Right ventricle myocardium inferior (tissue), 1 donor: ENCODE results near the gene ADGB. TPM values are rescaled to one million over a fixed set of nuclear protein-coding genes. Genes with fewer than 3 reads are reported as not detected.
"Not testable (repeated sequence)": the region's sequence is repeated elsewhere in the genome, so short reads cannot be mapped to it uniquely, and the experiment has no call there.

Experiments used
- ATAC-seq: fragments of 200-7000 bp; cut with Tn5 transposase; one replicate; pipeline ENCODE4 v1.9.1; 2020; ENCODE audit warnings: mild to moderate bottlenecking, moderate library complexity
- DNase-seq: peaks from one replicate; pipeline ENCODE4 v3.0.0; 2021; ENCODE audit errors: missing footprints
- intact Hi-C: fragments of 100-400 bp; cut with DNase I; formaldehyde crosslinking; loops from one replicate; pipeline ENCODE4 v1.11.0; 2022
- total RNA-seq: library from RNA; stranded (reverse); fragmentation: NEBNext Ultra II Directional; extraction: Animal tissue kit (Norgen Biotek cat#: 25700); gene quantifications from one replicate; pipeline ENCODE4 v1.2.1, GENCODE V29; 2021
- donor health status: DM: no; HTN: yes; CAD: no; lungs with severe emphysema.

ADGB gene
- total RNA-seq, 1 donor from 2014 or later, result not detected

DNA sequence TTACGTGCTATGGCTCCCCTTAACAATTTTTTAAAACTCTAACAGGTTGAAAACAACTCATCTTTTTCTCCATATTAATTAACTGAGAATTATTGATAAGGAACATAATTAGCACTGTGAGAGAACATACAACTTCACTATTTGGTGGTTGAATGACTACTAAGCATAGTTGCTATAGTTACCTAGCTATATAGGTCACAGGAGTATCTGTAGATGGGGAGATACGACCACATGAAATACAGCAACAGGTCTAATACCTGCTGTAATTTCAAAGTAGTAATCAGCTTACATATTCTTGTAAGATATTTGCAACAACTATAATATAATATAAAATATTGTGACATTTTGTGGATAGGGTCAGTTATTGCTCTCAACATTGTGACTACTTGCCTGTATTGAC lies 102.9 kb downstream of the ADGB start:
- intact Hi-C loops, result no loop called here
- ATAC-seq (no peak), DNase-seq (no peak)

DNA sequence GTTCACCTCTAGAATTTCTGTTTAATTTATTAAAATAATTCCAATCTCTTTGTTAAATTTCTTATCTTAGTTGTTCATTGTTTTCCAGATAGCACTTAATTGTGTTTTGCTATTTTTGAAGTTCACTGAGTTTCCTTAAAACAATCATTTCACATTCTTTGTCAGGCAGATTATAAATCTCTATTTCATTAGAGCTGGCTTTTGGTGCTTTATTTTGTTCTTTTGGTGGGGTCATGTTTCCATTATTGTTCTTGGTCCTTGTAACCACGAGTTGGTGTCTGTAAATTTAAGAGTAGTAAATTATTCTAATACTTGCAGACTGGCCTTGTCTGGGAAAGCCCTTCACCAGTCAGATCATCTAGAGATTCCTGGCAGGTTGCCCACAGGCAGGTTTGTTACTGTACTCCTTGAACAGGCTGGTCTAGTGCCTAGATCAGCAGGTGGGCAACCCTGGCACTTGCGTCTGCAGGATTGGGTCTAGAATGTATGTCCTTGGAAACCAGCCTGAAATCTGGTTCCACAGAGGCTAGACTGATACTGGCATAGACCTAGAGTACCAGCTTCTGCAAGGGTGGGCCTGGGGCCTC lies 110.4 kb downstream of the ADGB start:
- intact Hi-C loops, result no loop called here
- DNase-seq (no peak), ATAC-seq (no peak)

DNA sequence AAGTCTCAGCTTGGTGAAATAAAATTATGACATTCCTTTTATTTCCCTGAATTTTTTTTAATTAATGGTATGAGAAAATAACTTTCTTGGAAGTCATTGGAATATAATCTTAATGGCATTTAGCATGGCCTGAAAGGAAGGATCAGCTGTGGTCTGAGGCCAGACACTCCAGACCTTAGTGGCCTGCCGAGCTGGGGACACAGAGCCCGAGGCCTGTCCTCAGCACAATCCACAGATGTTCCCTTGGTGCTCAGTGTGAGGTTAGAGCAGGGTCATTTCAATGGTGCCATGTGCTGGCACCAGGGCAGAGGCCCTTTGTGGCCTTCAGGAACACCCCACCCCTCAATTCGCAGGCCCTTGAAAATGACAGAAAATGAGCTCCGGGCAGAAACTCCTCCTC lies 120.6 kb downstream of the ADGB start:
- intact Hi-C loops, result no loop called here
- DNase-seq (no peak), ATAC-seq (no peak)

DNA sequence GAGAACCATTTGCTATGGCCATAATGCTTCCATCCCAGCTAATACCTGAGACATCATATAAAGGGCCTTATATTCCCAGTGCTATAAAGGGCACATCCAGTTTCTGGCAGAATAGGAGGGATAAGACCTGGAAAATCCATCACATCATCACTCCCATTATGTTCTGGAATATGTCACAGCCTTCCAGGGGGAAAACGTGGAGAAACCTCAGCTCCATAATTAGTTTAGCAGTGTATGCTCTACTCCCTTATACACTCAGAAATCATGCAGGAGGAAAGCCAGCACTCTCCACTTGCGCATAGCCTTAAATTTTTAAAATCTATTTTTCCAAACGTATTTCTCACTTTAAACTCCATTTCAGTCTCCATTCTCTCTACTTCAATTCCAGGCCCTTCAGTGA lies 140.9 kb downstream of the ADGB start:
- ATAC-seq (no peak), DNase-seq (no peak)
- intact Hi-C loops, result no loop called here

DNA sequence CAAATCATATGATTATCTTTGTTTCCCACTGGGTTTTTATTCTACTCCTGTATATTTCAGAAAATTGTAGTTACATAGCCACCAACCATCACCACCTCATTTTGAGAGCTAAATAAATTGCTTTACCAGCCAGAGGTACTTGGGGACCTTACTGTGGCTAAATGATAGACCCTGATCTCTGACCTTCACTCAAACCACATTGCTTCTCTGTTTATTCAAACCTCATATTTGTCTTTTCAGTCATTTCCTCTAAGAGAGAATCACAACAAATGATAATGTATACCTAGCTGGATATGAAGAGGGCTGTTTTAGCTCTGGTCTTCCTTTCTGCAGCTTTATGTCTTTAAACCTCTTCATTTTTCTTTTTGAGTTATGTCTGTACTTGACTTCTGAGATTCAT lies 142.8 kb downstream of the ADGB start:
- no peak for DNase-seq
- intact Hi-C loops, result no loop called here
- no peak for ATAC-seq

DNA sequence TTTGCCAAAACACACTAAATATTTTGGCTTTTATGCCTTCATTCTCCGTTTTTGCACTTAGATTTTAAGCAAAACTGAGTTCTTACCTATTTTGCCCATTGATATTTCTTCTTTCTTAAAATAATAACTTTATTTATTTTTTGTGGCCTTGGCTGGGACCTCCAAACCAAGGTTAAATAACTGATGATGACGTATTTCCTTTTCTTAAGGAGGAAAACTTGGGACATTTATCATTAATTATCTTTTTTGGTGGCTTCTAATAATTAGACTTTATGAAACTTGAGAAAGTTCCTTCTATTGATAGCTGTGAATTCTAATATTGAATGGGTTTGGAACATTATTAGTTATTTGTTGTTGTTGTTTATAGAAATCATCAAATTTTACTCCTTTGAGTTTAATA lies 154.5 kb downstream of the ADGB start:
- ATAC-seq (no peak), DNase-seq (no peak)
- intact Hi-C loops, result no loop called here

DNA sequence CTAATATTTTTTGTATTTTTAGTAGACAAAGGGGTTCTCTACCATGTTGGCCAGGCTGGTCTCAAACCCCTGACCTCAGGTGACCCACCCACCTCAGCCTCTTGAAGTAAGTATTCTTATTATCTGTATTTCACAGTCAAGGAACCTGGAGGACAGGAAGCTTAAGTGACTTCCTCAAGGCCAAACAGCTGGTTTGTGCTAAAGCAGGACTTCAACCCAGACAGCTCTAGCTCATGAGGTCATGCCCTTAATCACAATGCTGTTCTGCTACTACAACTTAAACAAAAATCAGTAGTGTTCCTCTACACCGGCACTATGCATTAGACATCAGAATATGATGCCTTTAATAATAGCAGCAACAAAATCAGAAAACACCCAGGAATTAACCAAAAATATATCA lies 168.9 kb downstream of the ADGB start:
- intact Hi-C loops, result no loop called here
- ATAC-seq, result no peak
- DNase-seq, result no peak

DNA sequence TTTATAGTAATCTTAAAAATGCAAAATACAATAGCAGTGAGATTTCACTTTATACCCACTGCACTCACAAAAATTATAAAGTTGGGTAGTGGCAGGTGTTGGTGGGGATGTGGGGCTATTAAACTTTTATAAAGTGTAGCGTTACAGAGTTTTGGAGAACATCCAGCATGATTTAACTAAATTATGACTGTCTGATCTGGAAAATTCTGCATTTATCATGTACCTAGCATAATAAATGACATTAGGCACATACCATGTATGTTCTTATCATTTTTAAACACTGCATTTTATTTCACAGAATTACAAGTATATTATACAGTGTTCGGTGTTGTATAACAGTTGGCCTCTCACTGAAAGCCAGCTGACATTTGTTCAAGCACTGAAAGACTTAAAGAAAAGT lies 169.9 kb downstream of the ADGB start:
- ATAC-seq (no peak), DNase-seq (no peak)
- intact Hi-C loops, result no loop called here

DNA sequence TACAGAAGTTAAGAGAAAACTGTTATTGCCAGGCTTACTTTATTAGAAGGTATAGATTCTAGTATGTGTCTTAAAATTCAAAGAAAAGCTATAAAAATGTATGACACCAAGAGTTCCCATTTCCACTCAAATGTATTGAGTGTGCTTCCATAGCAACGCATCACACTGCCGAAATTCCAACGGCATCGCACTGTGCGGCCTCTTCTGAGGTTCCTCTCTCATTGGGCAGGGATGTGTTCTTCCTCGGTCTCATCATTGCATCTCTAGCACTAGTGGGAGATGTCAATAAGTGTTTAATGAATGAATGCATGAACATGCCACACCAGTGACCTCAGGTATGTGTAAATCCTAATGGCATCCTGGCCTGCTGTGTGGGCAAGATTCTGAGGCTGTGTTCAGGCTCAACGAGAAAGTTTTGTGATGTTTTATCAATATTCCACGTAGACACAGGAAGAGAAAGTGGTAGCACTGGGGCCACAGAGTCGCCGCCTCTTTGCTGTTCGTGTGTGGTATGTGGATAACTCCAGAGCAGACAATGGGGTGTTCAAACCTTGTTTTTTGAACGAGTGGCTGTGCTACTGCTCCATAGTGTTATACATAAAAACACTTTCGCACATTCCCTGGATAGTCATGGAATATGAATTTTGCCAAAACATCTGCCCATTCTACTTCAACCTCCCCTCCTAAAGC lies 171.6 kb downstream of the ADGB start:
- peak; percentile 65 for ATAC-seq
- peak; percentile 67 for DNase-seq
- intact Hi-C loops, result loop anchor here (5.0 kb wide), 1 partner anchor 228 kb away; the partner anchor contains the start of gene RAB32

DNA sequence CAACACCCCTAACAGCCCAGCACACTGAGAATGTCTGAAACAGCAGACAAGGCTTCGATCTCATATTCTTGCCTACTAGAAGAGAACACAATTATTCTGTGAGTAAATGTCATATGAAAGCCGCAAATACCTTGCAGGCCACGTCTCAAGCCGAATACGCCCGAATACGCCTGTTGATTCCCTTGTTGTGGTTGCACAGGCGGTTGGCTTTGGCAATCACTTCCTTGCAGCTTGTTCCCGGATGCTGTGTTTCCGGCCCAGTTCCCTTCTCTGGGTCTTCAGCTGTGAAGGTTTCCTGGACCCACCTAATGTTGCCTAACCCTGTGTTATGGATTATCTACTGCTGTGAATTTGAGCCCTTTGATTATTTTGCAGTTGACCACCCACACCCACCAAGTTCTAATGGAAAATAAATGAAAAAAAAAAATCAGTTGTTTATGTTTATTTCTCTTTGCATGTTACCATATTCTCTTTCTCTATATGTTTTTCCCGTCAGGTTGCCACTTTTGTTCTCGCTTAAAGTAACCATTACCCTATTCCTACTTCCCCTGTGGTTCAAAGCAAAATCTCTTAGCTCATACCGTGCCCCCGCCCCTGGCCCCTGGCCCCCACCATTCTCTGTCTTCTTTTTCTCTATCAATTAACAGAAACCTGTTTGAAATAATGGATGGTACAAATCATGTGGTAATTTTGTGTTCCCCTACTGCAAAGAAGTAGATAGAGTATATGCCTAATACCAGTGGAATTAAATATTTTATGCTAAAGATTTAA lies 172.4 kb downstream of the ADGB start:
- ATAC-seq, result peak; percentile 79
- peak; percentile 84 for DNase-seq
- intact Hi-C loops, result loop anchor here (5.0 kb wide), 1 partner anchor 229 kb away; the partner anchor contains the start of gene RAB32

DNA sequence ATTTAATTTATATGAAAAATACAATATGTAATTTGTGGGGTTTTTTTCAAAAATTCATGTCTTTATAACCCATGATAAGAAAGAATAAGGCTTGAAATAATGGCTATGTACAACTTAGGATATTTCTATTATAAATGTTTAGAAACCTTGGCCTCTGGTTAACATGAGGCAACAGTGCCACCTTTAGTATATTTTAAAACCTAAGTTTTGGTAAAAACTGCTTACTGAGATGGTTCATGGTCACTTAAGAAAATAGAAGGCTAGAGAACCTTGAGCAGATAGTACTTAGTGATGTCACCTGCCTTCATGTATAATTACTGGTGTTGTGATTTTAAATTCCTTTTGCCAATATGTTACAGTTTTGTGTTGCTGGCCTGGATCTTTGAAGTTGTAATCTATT lies 176.4 kb downstream of the ADGB start:
- no peak for ATAC-seq
- no peak for DNase-seq
- intact Hi-C loops, result no loop called here

DNA sequence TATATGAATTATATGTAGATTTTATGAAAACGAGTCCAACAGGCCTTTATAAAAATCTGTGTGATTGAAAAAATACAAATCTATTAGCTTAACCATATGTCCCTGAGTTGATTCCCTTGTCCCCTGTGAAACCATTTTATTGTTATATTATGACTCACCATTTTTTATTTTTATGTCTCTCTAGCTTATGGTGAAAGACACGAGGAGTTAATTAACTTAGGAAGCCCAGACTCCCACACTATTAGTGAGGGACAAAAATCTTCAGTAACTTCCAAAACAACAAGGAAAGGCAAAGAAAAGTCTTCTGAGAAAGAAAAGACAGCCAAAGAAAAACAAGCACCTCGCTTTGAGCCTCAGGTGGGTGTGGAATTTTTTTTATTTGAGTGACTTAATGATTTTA lies 183.1 kb downstream of the ADGB start:
- no peak for ATAC-seq
- intact Hi-C loops, result no loop called here
- no peak for DNase-seq

DNA sequence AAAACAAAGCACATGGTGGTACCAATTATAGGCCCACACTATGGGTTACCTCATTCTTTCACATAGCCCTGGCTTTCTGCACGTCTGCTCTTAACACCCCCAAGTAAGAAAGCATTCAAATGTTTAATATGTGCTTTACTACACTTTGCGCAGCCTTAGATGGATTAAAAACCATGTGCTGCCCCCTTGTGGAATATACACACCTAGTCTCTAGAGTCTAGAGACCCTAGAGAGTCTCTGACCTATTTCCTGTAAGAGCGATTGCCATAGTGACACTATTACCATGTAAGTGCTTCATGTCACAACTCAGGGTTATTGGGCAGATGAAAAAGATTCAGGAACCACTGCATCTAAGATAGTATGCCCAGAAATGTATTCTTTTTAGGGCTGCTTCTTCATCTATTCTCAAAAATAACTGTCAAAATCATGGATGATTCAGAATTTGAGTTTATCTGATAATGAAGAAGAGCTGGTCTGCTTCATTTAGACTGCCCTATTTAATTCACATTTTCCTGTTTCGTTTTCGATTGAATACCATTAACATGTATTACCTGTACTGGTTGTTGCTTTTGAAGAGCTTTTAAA lies 186.3 kb downstream of the ADGB start:
- intact Hi-C loops, result no loop called here
- DNase-seq (no peak), ATAC-seq (no peak)

DNA sequence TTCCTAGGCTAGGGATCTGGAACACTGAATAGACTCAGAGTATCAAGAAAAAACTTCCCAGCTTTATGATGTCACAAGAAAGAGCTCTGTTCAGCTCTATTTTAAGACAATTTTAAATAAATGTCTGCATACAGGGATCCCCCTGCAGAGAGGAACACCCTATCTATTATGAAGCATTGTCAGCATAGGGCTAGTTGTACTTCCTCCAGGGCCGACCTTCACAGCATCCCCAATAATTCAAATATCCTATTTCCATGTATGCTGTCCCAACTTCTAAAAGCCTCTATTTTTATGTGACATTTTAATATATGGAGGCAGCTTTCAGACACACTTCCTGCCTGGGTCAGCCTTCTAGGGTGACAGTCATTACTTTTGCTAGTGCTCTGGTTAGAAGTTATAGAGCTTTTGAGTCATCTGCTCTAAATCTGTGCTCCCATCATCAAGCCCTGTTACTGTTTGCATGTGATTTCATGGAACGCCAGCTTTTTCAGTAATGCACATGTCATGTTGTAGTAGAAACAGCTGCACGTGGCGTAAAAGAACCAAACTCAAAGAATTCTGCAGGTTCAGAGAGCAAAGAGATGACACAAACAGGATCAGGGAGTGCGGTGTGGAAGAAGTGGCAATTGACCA lies 189.2 kb downstream of the ADGB start:
- DNase-seq (no peak), ATAC-seq (no peak)
- intact Hi-C loops, result no loop called here

DNA sequence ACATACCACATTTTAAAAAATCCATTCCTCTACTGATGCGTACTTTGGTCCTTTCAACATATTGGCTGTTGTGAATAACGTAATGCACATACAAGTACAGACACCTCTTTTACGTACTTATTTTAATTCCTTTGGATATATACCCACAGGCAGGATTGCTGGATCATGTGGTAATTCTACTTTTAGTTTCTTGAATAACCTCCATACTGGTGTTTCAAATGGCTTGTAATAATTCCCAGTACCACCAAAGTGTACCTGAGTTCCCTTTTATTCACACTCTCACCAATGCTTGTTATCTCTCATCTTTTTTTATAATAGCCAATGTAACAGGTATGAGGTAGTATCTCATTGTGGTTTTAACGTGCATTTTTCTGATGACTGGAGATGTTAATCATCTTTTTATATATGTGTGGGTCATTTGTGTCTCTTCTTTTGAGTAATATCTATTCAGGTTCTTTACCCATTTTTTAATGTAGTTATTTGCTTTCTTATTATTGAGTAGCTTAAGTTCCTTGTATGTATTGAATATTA lies 191.9 kb downstream of the ADGB start:
- ATAC-seq (no peak), DNase-seq (no peak)
- intact Hi-C loops, result no loop called here

DNA sequence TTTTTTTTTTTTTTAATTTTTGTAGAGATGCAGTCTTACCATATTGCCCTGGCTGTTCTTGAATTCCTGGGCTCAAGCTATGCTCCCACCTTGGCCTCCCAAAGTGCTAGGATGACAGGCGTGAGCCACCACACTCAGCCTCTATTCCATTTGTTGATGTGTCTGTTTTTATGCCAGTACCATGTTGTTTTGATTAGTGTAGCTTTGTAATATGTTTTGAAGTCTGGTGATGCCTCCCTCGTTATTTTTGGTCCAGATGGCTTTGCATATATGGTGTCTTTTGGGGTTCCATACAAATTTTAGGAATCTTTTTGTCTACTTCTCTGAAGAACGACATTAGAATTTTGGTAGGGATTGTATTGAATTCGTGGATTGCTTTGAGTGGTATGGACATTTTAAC lies 193.2 kb downstream of the ADGB start:
- ATAC-seq (no peak), DNase-seq (no peak)
- intact Hi-C loops, result no loop called here

DNA sequence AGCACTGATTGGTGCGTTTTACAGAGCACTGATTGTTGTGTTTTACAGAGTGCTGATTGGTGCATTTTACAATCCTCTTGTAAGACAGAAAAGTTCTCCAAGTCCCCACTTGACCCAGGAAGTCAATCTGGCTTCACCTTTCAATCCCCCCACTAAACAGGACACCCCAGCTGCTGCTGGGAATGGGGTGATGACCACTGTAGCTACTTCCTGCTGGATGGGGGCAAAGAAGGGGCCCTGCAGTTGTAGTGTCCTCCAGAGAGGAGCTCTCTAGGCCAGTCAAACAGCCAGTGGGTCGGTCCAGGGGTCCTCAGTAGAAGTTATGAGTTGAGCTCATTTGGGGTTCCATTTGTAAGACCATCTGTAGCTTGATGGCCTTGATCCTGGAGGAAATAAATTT lies 194.4 kb downstream of the ADGB start:
- ATAC-seq, intact Hi-C loops, DNase-seq: not testable (repeated sequence)

DNA sequence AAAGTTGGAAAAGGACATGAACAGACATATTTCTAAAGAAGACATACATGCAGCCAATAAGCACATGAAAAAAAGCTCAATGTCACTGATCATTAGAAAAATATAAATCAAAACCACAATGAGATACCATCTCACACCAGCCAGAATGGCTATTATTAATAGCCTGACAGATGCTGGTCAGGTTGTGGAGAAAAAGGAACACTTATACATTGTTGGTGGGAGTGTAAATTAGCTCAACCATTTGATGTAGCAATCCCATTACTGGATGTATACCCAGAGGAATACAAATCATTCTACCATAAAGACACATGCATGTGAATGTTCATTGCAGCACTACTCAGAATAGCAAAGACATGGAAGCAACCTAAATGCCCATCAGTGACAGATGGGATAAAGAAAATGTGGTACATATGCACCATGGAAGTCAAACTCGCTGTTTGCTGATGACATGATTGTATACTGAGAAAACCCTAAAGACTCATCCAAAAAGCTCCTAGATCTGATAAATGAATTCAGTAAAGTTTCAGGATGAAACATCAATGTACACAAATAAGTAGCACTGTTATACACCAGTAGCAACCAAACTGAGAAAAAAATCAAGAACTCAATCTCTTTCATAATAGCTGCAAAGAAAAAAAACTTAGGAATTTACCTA lies 196.8 kb downstream of the ADGB start:
- DNase-seq, result no peak
- ATAC-seq, result no peak
- intact Hi-C loops, result no loop called here

DNA sequence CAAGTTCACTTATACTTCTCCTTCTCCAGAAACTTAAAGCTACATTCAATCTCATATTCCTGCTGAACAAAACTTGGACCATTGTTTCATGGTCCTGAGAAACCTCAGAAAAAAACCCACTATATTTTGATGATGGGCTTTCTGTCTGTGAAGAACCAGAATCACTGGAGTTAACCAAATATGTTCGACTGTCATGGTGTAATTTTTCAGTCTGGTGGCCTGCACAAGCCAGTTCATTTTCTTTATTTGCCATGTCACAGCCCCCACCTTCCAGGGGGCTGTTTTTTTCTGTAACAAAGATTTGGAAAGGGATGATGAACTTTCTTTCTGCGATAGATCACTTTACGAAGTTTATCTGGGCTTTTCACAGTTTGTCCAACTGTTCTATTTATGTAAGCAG lies 204.4 kb downstream of the ADGB start:
- intact Hi-C loops, ATAC-seq, DNase-seq: not testable (repeated sequence)
